Lower leg skin (tissue), 3 donors: ENCODE data around the gene JARID2.

Experiments
- POLR2A ChIP-seq, 2 donors: fragments of 450-650 bp; IDR thresholded peaks; one replicate each; pipeline ENCODE4 v1.6.1; 2016 to 2017; ENCODE audit warnings: antibody characterized with exemption in 2 of 2, mild to moderate bottlenecking in 1 of 2, moderate library complexity in 1 of 2
- TF ChIP-seq, protein P1 (sequence below), 3 donors: fragments of 450-650 bp; IDR thresholded peaks; one replicate each; pipeline ENCODE4 v1.5.1; 2016; ENCODE audit warnings: antibody characterized with exemption in 3 of 3, mild to moderate bottlenecking in 3 of 3, moderate library complexity in 2 of 3

DNA sequence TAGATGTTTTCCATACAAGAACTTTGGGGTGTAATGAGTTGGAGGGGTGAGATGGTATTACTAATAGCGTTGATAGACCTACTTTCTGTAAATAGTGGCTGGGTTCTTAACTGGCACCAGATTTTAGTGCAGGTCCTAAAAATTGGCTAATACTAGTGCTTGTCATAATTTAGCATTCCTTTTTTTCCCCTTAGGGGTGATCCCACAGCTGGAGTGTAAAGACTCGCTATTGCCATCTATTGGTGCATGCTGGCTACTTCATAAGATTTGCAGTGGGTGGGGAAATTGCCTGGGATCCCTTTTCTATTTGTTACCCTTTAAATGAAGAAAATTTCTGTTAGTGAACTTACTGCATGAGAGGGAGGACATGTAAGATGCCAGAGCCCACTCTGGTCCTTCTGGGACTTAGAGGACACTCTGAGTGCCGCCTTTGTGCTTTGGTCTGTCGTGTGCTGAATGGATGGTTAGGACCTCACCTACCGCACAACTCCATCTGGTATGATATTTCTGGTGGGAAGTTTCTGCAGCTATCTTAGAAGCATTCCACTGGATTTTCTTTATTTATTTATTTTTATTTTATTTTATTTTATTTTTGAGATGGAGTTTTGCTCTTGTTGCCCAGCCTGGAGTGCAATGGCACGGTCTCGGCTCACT, 195.5 kb downstream of the JARID2 start:
- TF ChIP-seq, protein P1, sequence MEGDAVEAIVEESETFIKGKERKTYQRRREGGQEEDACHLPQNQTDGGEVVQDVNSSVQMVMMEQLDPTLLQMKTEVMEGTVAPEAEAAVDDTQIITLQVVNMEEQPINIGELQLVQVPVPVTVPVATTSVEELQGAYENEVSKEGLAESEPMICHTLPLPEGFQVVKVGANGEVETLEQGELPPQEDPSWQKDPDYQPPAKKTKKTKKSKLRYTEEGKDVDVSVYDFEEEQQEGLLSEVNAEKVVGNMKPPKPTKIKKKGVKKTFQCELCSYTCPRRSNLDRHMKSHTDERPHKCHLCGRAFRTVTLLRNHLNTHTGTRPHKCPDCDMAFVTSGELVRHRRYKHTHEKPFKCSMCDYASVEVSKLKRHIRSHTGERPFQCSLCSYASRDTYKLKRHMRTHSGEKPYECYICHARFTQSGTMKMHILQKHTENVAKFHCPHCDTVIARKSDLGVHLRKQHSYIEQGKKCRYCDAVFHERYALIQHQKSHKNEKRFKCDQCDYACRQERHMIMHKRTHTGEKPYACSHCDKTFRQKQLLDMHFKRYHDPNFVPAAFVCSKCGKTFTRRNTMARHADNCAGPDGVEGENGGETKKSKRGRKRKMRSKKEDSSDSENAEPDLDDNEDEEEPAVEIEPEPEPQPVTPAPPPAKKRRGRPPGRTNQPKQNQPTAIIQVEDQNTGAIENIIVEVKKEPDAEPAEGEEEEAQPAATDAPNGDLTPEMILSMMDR (IDR thresholded peaks at IDR 0.05): peak in 1 of 3 donors; percentile 41
- TF ChIP-seq POLR2A (IDR thresholded peaks at IDR 0.05): no peak
